GM21786 (cell line): ENCODE measurements around the gene TMEM74B.

Experiments
- ATAC-seq: cut with Tn5 transposase; IDR thresholded peaks from one replicate; pipeline ENCODE4 v1.9.1; 2021; ENCODE audit not compliant: unreplicated experiment

Gene TMEM74B

GRCh38 chr20:1206366-1207148 lies 21.8 kb upstream of the TMEM74B start:
- no peak for ATAC-seq

GRCh38 chr20:1205802-1206201 lies 21.0 kb upstream of the TMEM74B start:
- ATAC-seq = no peak

GRCh38 chr20:1204576-1204975 lies 19.8 kb upstream of the TMEM74B start:
- ATAC-seq = no peak

GRCh38 chr20:1204113-1204512 lies 19.3 kb upstream of the TMEM74B start:
- no peak for ATAC-seq

GRCh38 chr20:1203630-1204029 lies 18.8 kb upstream of the TMEM74B start:
- no peak for ATAC-seq

GRCh38 chr20:1202762-1203504 lies 18.2 kb upstream of the TMEM74B start, which contains the start of gene C20orf202:
Gene C20orf202, plus strand, starts transcription at chr20:1203454. Its CDS starts 132 bp downstream, at chr20:1203586.
- no peak for ATAC-seq

- ATAC-seq = no peak
These were observed 15.2 kb upstream of the TMEM74B start for GRCh38 chr20:1199964-1200363.

- ATAC-seq = no peak
These were observed 14.6 kb upstream of the TMEM74B start for GRCh38 chr20:1199212-1199873.

- no peak for ATAC-seq
These were observed 14.0 kb upstream of the TMEM74B start for GRCh38 chr20:1198751-1199150.

- no peak for ATAC-seq
These were observed 13.0 kb upstream of the TMEM74B start for GRCh38 chr20:1197801-1198200.

GRCh38 chr20:1196634-1197033 lies 11.9 kb upstream of the TMEM74B start:
- no peak for ATAC-seq

GRCh38 chr20:1195226-1195625 lies 10.4 kb upstream of the TMEM74B start:
- ATAC-seq = no peak

- no peak for ATAC-seq
These were observed 6.5 kb upstream of the TMEM74B start for GRCh38 chr20:1191299-1191698.

- ATAC-seq = no peak
These were observed 6.1 kb upstream of the TMEM74B start for GRCh38 chr20:1190847-1191246.

- no peak for ATAC-seq
These were observed 5.0 kb upstream of the TMEM74B start for GRCh38 chr20:1189827-1190226.

- no peak for ATAC-seq
These were observed 3.6 kb upstream of the TMEM74B start for GRCh38 chr20:1188347-1188746.

- no peak for ATAC-seq
These were observed 2.9 kb upstream of the TMEM74B start for GRCh38 chr20:1187605-1188171.

GRCh38 chr20:1186367-1186991 lies 1.7 kb upstream of the TMEM74B start:
- no peak for ATAC-seq

- ATAC-seq = no peak
These were observed 1.1 kb upstream of the TMEM74B start for GRCh38 chr20:1185790-1186334.

- ATAC-seq = no peak
These were observed 548 bp upstream of the TMEM74B start for GRCh38 chr20:1185316-1185741.

GRCh38 chr20:1184260-1184637 lies 532 bp downstream of the TMEM74B start:
- no peak for ATAC-seq
